Caco-2 (cell line): Measurements from ENCODE around the gene PLEKHH2. TPM values are rescaled to one million over a fixed set of nuclear protein-coding genes. Genes with fewer than 3 reads are reported as not detected.
"Not testable (repeated sequence)": the region's sequence is repeated elsewhere in the genome, so short reads cannot be mapped to it uniquely, and the experiment has no call there.

Experiments
- BruUV-seq: library from RNA; stranded (reverse); fragments of 400-500 nt; replicated peaks from 2 replicates; lab custom pipeline; 2021; lab: Mats Ljungman, UMichigan
- CTCF ChIA-PET: fragments of 300-600 bp; sonication (Branson Sonifier 250); formaldehyde crosslinking; loops from one replicate; lab custom pipeline; 2022; ENCODE audit warnings: antibody characterized with exemption; lab: Charles Lee
- POLR2A ChIA-PET: fragments of 300-600 bp; sonication (Branson Sonifier 250); formaldehyde crosslinking; loops from one replicate; lab custom pipeline; 2022; ENCODE audit warnings: antibody characterized with exemption; lab: Charles Lee
- DNase-seq, 2 experiments: peaks; one replicate each; pipeline versions ENCODE4 v3.0.0 to v3.0.0-alpha.2; 2020 to 2022
- H3K27me3 ChIP-seq: replicated peaks from 2 replicates; pipeline ENCODE4 v1.6.0; 2011; ENCODE audit warnings: low read length; ENCODE audit not compliant: control insufficient read depth, insufficient read depth
- H3K36me3 ChIP-seq: 2 replicates; pipeline ENCODE4 v1.5.1; 2011; ENCODE audit warnings: low read length; ENCODE audit not compliant: control insufficient read depth, insufficient read depth
- H3K4me1 ChIP-seq: fragments of 250-450 bp; sonication (Bioruptor Pico); 2 replicates; pipeline ENCODE4 v1.5.1; 2020; ENCODE audit warnings: mild to moderate bottlenecking
- H3K4me3 ChIP-seq: 2 replicates; pipeline ENCODE4 v1.5.1; 2011; ENCODE audit warnings: low read depth, mild to moderate bottlenecking, control low read depth, low read length
- H3K9me3 ChIP-seq: fragments of 250-450 bp; sonication (Bioruptor Pico); 2 replicates; pipeline ENCODE4 v1.5.1; 2020; ENCODE audit warnings: mild to moderate bottlenecking, moderate library complexity
- H3K27ac Mint-ChIP-seq: one replicate; pipeline ENCODE4 v1.8.0; 2022; ENCODE audit warnings: mixed read lengths; ENCODE audit not compliant: unreplicated experiment
- H3K27me3 Mint-ChIP-seq: one replicate; pipeline ENCODE4 v1.8.0; 2022; ENCODE audit warnings: mixed read lengths; ENCODE audit not compliant: insufficient read depth, unreplicated experiment
- H3K36me3 Mint-ChIP-seq: one replicate; pipeline ENCODE4 v1.8.0; 2022; ENCODE audit warnings: mild to moderate bottlenecking, mixed read lengths; ENCODE audit not compliant: insufficient read depth, unreplicated experiment
- H3K4me1 Mint-ChIP-seq: one replicate; pipeline ENCODE4 v1.8.0; 2022; ENCODE audit warnings: low read depth, mixed read lengths; ENCODE audit not compliant: unreplicated experiment
- H3K4me3 Mint-ChIP-seq: one replicate; pipeline ENCODE4 v1.8.0; 2022; ENCODE audit warnings: mild to moderate bottlenecking, moderate library complexity, mixed read lengths; ENCODE audit not compliant: unreplicated experiment
- H3K9me3 Mint-ChIP-seq: one replicate; pipeline ENCODE4 v1.8.0; 2022; ENCODE audit warnings: mixed read lengths; ENCODE audit not compliant: unreplicated experiment
- CTCF ChIP-seq, 2 experiments: fragments of 200-600 bp in 1 of 2; IDR thresholded peaks; 1 replicate in 1 of 2; 2 replicates in 1 of 2; pipeline versions ENCODE4 v1.5.1 to v1.8.0; 2011 to 2022; ENCODE audit warnings: antibody characterized with exemption in 1 of 2, control low read depth in 1 of 2, inconsistent platforms in 1 of 2, low read depth in 1 of 2, low read length in 1 of 2, mild to moderate bottlenecking in 1 of 2, moderate library complexity in 1 of 2; ENCODE audit not compliant: insufficient read depth in 1 of 2, severe bottlenecking in 1 of 2, unreplicated experiment in 1 of 2
- intact Hi-C: fragments of 100-400 bp; cut with micrococcal nuclease; formaldehyde crosslinking; loops from one replicate; pipeline ENCODE4 v1.10.0; 2022; ENCODE audit not compliant: unreplicated experiment
- total RNA-seq: library from RNA; stranded (reverse); gene quantifications from 2 replicates; pipeline ENCODE4 v1.2.3, GENCODE V29; 2022

Gene PLEKHH2
- total RNA-seq, 1 experiment from 2014 or later, result 1.5 TPM

DNA sequence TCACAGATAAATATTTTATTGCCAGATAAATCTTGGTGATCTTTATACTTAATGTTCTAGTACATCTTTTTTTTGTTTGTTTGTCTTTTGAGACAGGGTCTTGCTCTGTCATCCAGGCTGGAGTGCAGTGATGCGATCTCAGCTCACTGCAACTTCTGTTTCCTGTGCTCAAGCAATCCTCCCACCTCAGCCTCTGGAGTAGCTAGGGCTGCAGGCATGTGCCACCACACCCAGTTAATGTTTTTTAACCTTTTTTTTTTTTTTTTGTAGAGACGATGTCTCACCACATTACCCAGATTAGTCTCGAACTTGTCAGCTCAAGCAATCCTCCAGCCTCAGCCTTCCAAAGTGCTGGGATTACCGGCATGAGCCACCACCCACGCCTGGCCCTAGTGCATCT lies 48.3 kb downstream of the PLEKHH2 start:
- no peaks in the 10 kb centered on the region for H3K9me3 ChIP-seq
- H3K4me3 ChIP-seq, result no peak overlapping the region
- Mint-ChIP-seq H3K9me3 (no peaks in the 10 kb centered on the region), H3K27me3 (peaks cover 13% of the 10 kb centered on the region), H3K4me1 (no peaks in the 10 kb centered on the region), H3K27ac (no peak overlapping the region), H3K4me3 (no peak overlapping the region), H3K36me3 (no peaks in the 10 kb centered on the region)
- BruUV-seq, result no TSS peak
- POLR2A ChIA-PET, result no interaction called here
- intact Hi-C loops, result no loop called here
- H3K36me3 ChIP-seq, result no peaks in the 10 kb centered on the region
- CTCF ChIA-PET, result no interaction called here
- H3K27me3 ChIP-seq, result peaks cover 2% of the 10 kb centered on the region; the same call in 1 of the 2 replicates
- no peaks in the 10 kb centered on the region for H3K4me1 ChIP-seq
- TF ChIP-seq CTCF (IDR thresholded peaks at IDR 0.05; ENCODE audit: insufficient read depth in 1 of 2, low read depth in 1 of 2, low read length in 1 of 2, severe bottlenecking in 1 of 2, unreplicated experiment in 1 of 2), result no peak
- no peak for DNase-seq

- intact Hi-C loops, result no loop called here
- BruUV-seq, result no TSS peak
- Histone ChIP-seq H3K9me3 (no peaks in the 10 kb centered on the region; the same call in 1 of the 2 replicates), H3K27me3 (0 out of 2 replicates have a peak, but pooled peaks cover 2% of the 10 kb centered on the region), H3K4me3 (no peak overlapping the region), H3K4me1 (no peaks in the 10 kb centered on the region), H3K36me3 (no peaks in the 10 kb centered on the region)
- ChIA-PET CTCF (no interaction called here), POLR2A (interaction anchor here (0.7 kb wide), 1 partner anchor 11 kb away, joined by 4 read pairs; no protein-coding TSS in a partner anchor)
- Mint-ChIP-seq H3K36me3 (no peaks in the 10 kb centered on the region), H3K9me3 (no peaks in the 10 kb centered on the region), H3K27ac (no peak overlapping the region), H3K4me1 (no peaks in the 10 kb centered on the region), H3K4me3 (no peak overlapping the region), H3K27me3 (peaks cover 10% of the 10 kb centered on the region)
- no peak for TF ChIP-seq CTCF (IDR thresholded peaks at IDR 0.05; ENCODE audit: insufficient read depth in 1 of 2, low read depth in 1 of 2, low read length in 1 of 2, severe bottlenecking in 1 of 2, unreplicated experiment in 1 of 2)
- DNase-seq, result no peak
These were observed 52.9 kb downstream of the PLEKHH2 start for GRCh38 chr2:43689999-43690398.

DNA sequence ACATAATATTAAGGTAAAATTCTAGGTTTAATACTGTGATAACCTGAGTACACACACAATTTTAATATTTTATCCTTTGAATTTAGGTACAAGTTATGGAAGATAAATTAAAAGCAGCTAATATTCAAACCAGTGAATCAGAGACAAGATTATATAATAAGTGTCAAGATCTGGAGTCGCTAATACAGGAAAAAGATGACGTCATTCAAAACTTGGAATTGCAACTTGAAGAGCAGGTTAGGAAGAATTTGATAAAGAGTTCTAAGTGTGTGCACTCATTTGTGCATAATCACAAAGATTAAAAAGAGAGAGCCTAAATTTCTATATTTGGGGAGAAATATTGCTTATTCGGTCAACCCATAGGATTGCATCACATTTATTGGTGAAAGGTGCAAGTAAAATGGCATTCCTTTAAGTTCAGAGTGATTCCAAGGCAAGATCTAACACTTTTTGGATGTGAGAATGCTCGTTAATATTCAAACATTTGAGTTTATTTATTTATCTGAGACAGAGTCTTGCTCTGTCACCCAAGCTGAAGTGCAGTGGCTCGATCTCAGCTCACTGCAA lies 55.5 kb downstream of the PLEKHH2 start:
- intact Hi-C loops, result no loop called here
- Histone ChIP-seq H3K4me3 (no peak overlapping the region), H3K27me3 (0 out of 2 replicates have a peak, but pooled peaks cover 2% of the 10 kb centered on the region), H3K4me1 (no peaks in the 10 kb centered on the region), H3K36me3 (no peaks in the 10 kb centered on the region), H3K9me3 (no peaks in the 10 kb centered on the region; the same call in 1 of the 2 replicates)
- BruUV-seq, result no TSS peak
- H3K9me3 Mint-ChIP-seq, result no peaks in the 10 kb centered on the region
- no peak for TF ChIP-seq CTCF (IDR thresholded peaks at IDR 0.05; ENCODE audit: insufficient read depth in 1 of 2, low read depth in 1 of 2, low read length in 1 of 2, severe bottlenecking in 1 of 2, unreplicated experiment in 1 of 2)
- H3K36me3 Mint-ChIP-seq, result no peaks in the 10 kb centered on the region
- H3K4me1 Mint-ChIP-seq, result no peaks in the 10 kb centered on the region
- no peak overlapping the region for H3K4me3 Mint-ChIP-seq
- H3K27me3 Mint-ChIP-seq, result peaks cover 10% of the 10 kb centered on the region
- ChIA-PET CTCF (no interaction called here), POLR2A (no interaction called here)
- H3K27ac Mint-ChIP-seq, result no peak overlapping the region
- no peak for DNase-seq

- BruUV-seq, intact Hi-C loops, H3K4me3 ChIP-seq, DNase-seq, H3K4me1 Mint-ChIP-seq, H3K4me1 ChIP-seq, H3K27ac Mint-ChIP-seq, H3K36me3 ChIP-seq, H3K9me3 Mint-ChIP-seq, H3K27me3 ChIP-seq, H3K4me3 Mint-ChIP-seq, H3K36me3 Mint-ChIP-seq, POLR2A ChIA-PET, H3K9me3 ChIP-seq: not testable (repeated sequence)
- CTCF ChIA-PET, result interaction anchor here (1.1 kb wide), 1 partner anchor 93 kb away, joined by 3 read pairs; no protein-coding TSS in a partner anchor
- peaks cover 12% of the 10 kb centered on the region for H3K27me3 Mint-ChIP-seq
These were observed 61.1 kb downstream of the PLEKHH2 start for GRCh38 chr2:43698140-43698539.
